Fibroblast of skin of right biceps (primary cell): ENCODE measurements around the gene MAGI1.
A peak's percentile ranks its signal among the peaks of the same experiment; 100 is the strongest.

Experiments
- DNase-seq: peaks from one replicate; pipeline ENCODE4 v3.0.0-alpha.2; 2013

The MAGI1 gene

GRCh38 chr3:65502526-65502925 lies 536.2 kb downstream of the MAGI1 start:
- DNase-seq: no peak

DNA sequence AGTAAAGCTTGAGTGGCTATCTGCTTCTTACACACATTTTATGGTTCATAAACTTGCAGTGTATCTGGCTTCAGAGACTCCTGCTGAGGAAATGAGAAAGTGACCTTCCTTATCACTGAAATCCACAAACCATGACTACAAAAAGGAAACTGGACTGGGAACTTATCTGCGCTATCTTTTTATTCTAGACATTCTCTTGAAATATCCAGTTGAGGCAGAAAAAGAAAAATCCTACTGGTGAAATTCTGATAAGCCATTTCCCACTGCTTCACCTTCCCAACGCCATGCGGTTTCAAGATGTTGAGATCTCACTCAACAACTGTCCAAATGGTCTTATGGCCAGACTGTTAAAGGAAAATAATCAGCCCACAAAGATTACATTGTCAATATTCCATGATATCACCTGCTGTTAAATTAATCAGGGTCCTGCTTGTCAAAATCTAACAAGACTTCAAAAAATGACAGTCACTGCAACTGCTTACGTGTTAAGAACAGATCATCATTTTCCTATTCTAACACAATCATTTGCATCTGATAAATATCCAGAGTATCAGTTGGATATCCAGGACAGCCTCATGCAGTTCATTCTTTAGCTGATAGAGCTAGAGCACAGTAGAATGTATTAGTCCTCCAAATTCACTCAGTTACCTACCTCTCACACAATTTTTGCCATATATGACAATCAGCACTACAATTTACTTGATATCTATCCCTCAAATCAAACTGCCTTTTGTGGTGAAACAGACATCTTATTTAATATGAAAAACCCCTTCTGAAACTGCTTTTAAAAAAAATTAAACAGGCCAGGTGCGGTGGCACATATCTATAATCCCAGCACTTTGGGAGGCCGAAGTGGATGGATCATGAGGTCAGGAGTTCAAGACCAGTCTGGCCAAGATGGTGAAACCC lies 538.1 kb downstream of the MAGI1 start:
- DNase-seq: no peak

DNA sequence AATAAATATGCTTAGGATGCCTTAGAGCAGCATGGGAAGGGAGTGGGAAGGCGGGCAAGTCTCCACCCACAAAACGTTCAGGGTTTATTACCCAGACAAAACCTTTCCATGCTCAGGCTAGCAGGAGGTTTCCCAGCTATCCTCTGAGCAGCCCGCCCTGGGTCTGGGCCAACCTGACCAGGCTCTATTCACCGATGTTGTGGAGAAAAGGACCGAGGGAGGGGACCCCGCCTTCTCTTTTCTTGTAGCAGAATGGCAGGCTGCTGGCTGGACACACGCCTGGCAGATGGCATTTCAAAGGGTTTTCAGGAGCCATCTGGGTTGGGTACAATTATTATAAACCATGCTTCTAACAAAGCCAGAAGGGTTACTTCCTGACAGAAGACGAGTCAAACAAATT lies 540.9 kb downstream of the MAGI1 start:
- DNase-seq: no peak

GRCh38 chr3:65497236-65497635 lies 541.5 kb downstream of the MAGI1 start:
- DNase-seq: no peak

- no peak for DNase-seq
These were observed 544.8 kb downstream of the MAGI1 start for GRCh38 chr3:65493938-65494337.

GRCh38 chr3:65493371-65493882 lies 545.3 kb downstream of the MAGI1 start:
- DNase-seq: no peak

GRCh38 chr3:65492249-65492648 lies 546.5 kb downstream of the MAGI1 start:
- no peak for DNase-seq

GRCh38 chr3:65490114-65490513 lies 548.6 kb downstream of the MAGI1 start:
- no peak for DNase-seq

GRCh38 chr3:65489253-65489652 lies 549.5 kb downstream of the MAGI1 start:
- DNase-seq: no peak

- DNase-seq: no peak
These were observed 552.8 kb downstream of the MAGI1 start for GRCh38 chr3:65485826-65486469.

DNA sequence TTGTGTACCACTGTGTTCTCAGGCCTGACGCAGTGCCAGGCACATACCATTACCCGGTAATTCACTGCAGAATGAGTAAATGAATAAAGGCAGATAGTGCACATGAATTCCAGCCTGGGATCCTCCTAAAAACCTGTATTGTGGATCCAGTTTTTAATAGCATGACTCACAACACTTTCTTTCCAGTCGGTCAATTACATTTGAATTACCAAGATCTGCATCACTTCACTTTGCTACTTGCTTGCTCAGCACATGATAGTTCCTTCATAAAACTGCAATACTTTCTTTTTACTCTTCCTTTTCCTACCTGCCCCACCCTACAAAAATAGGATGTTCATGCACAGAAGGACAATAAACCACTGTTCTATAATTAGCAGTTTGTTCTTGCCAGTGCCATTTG lies 553.8 kb downstream of the MAGI1 start:
- DNase-seq: peak; percentile 21

GRCh38 chr3:65483480-65483879 lies 555.2 kb downstream of the MAGI1 start:
- DNase-seq: peak; percentile 38

DNA sequence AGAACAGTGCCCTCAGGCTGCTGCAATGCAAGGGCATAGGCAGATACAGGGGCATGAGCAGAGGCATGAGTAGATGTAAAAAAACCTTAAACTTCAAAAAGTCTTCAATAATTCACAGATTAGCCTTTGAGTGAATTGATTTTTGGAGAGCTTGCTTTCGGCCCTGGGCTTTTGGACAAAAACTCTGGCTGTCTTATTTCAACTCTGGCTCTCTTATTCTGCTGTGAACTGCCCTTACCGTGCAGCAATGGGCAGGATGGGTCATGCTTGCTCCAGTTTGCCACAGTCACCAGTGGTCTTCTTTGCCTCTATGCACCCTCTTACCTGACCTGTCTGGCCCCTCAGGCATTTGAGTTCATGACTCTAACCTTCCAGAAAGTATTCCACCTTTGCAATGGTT lies 555.7 kb downstream of the MAGI1 start:
- DNase-seq: no peak

- no peak for DNase-seq
These were observed 557.6 kb downstream of the MAGI1 start for GRCh38 chr3:65481085-65481484.

- no peak for DNase-seq
These were observed 558.7 kb downstream of the MAGI1 start for GRCh38 chr3:65479990-65480389.

- no peak for DNase-seq
These were observed 559.9 kb downstream of the MAGI1 start for GRCh38 chr3:65478551-65479500.

DNA sequence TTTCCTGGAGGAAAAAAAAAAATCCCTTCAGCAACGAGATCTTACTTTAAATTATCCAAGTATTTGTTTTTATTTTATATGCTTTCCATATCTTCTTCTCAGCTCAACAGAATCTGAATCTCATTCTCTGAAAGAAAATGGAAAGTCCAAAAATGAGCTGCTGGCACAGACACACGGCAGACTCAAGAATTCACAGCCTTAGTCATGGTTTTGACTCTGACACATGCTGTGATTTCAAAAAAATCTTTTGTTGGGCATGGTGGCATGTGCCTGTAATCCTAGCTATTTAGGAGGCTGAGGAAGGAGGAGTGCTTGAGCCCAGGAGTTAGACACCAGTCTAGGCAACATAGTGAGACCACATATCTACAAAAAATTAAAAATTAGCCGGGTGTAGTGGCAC lies 565.0 kb downstream of the MAGI1 start:
- peak; percentile 43 for DNase-seq

DNA sequence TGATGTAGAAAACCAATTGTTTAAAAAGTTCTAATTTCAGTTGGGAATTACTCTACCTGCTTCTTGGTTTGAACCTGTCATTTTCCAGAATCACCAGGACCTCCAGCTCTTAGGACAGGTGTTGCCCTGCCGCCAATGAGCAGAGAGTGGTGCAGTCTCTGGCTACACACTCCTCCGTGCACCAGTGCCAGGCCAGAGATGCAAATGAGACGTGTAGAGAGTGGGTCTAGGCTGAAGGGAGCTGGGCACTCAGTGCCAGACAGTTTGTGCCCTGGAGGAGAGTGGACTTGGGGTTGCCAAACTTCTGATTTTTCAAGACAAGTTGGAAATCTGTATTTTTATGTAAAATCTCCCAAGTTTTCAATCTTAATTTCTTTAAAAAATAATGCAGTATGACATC lies 566.2 kb downstream of the MAGI1 start:
- DNase-seq: no peak

GRCh38 chr3:65466300-65466988 lies 572.3 kb downstream of the MAGI1 start:
- DNase-seq: no peak

GRCh38 chr3:65449841-65450428 lies 588.8 kb downstream of the MAGI1 start:
- DNase-seq: no peak

- no peak for DNase-seq
These were observed 590.6 kb downstream of the MAGI1 start for GRCh38 chr3:65448120-65448519.
